ENCODE measurements around the gene RNU5B-1.
A peak's percentile ranks its signal among the peaks of the same experiment; 100 is the strongest.

RNU5B-1 gene

GRCh38 chr15:65287520-65287855 is 17.0 kb upstream of the RNU5B-1 start:
- DNase-seq, result no peak

GRCh38 chr15:65289261-65289854 is 15.1 kb upstream of the RNU5B-1 start:
- DNase-seq, result no peak

GRCh38 chr15:65290228-65290627 is 14.2 kb upstream of the RNU5B-1 start:
- no peak for DNase-seq

- DNase-seq, result no peak
These were observed 11.4 kb upstream of the RNU5B-1 start for GRCh38 chr15:65292938-65293518.

GRCh38 chr15:65298731-65299130 is 5.7 kb upstream of the RNU5B-1 start:
- no peak for DNase-seq

GRCh38 chr15:65300924-65301441 is 3.5 kb upstream of the RNU5B-1 start:
- DNase-seq, result no peak

- no peak for DNase-seq
These were observed 2.4 kb upstream of the RNU5B-1 start for GRCh38 chr15:65302061-65302460.

- DNase-seq, result peak; percentile 86
These were observed 643 bp upstream of the RNU5B-1 start for GRCh38 chr15:65303687-65304380.

GRCh38 chr15:65305150-65305758 is 777 bp downstream of the RNU5B-1 start:
- no peak for DNase-seq

GRCh38 chr15:65305776-65306175 is 1.3 kb downstream of the RNU5B-1 start:
- no peak for DNase-seq

- no peak for DNase-seq
These were observed 2.1 kb downstream of the RNU5B-1 start for GRCh38 chr15:65306551-65306950.

GRCh38 chr15:65307978-65308377 is 3.5 kb downstream of the RNU5B-1 start:
- DNase-seq, result no peak

GRCh38 chr15:65309882-65310418 is 5.5 kb downstream of the RNU5B-1 start:
- DNase-seq, result no peak

- no peak for DNase-seq
These were observed 6.1 kb downstream of the RNU5B-1 start for GRCh38 chr15:65310431-65311137.

- DNase-seq, result peak; percentile 31
These were observed 7.3 kb downstream of the RNU5B-1 start for GRCh38 chr15:65311760-65312159.

- DNase-seq, result peak; percentile 60
These were observed 8.0 kb downstream of the RNU5B-1 start for GRCh38 chr15:65312400-65312916.

- DNase-seq, result peak; percentile 61
These were observed 14.4 kb downstream of the RNU5B-1 start for GRCh38 chr15:65318870-65319356.

- no peak for DNase-seq
These were observed 18.6 kb downstream of the RNU5B-1 start for GRCh38 chr15:65323071-65323511.

GRCh38 chr15:65326117-65326526 is 21.6 kb downstream of the RNU5B-1 start:
- DNase-seq, result peak; percentile 53

GRCh38 chr15:65326818-65327217 is 22.3 kb downstream of the RNU5B-1 start:
- peak; percentile 2 for DNase-seq

- DNase-seq, result peak; percentile 15
These were observed 23.3 kb downstream of the RNU5B-1 start for GRCh38 chr15:65327651-65328393.

Measured in right kidney (tissue), 1 donor.